KMS-11 (cell line): ENCODE data around the gene MNAT1.
A peak's percentile ranks its signal among the peaks of the same experiment; 100 is the strongest.
"Not testable (repeated sequence)": the region's sequence is repeated elsewhere in the genome, so short reads cannot be mapped to it uniquely, and the experiment has no call there.

Source experiments
- H2AFZ ChIP-seq: fragments of 200-600 bp; sonication (generic); 2 replicates; pipeline ENCODE4 v1.6.1; 2016; ENCODE audit warnings: antibody characterized with exemption, mixed run types, low read depth
- H3K27ac ChIP-seq: fragments of 200-600 bp; sonication (generic); 2 replicates; pipeline ENCODE4 v1.6.1; 2016; ENCODE audit warnings: mild to moderate bottlenecking, mixed run types
- H3K27me3 ChIP-seq: fragments of 200-600 bp; sonication (generic); 2 replicates; pipeline ENCODE4 v1.6.1; 2017; ENCODE audit warnings: mild to moderate bottlenecking, low read depth, mixed run types, moderate library complexity; ENCODE audit not compliant: insufficient read depth
- H3K36me3 ChIP-seq: fragments of 200-600 bp; sonication (generic); 2 replicates; pipeline ENCODE4 v1.6.1; 2017; ENCODE audit warnings: mild to moderate bottlenecking, mixed run types; ENCODE audit not compliant: insufficient read depth
- H3K4me1 ChIP-seq: fragments of 200-600 bp; sonication (generic); 2 replicates; pipeline ENCODE4 v1.6.1; 2016; ENCODE audit warnings: mild to moderate bottlenecking, low read depth, mixed run types; ENCODE audit not compliant: poor library complexity, severe bottlenecking
- H3K4me2 ChIP-seq: fragments of 200-600 bp; sonication (generic); 2 replicates; pipeline ENCODE4 v1.7.0; 2016; ENCODE audit warnings: mild to moderate bottlenecking, mixed run types
- H3K4me3 ChIP-seq: fragments of 200-600 bp; sonication (generic); IDR thresholded peaks from 2 replicates; pipeline ENCODE4 v1.6.1; 2017; ENCODE audit warnings: low read depth, low read length, mixed read lengths; ENCODE audit not compliant: insufficient read depth
- H3K79me2 ChIP-seq: fragments of 200-600 bp; sonication (generic); 2 replicates; pipeline ENCODE4 v1.6.1; 2016; ENCODE audit warnings: low read depth, mixed run types; ENCODE audit not compliant: insufficient read depth
- H3K9ac ChIP-seq: fragments of 200-600 bp; sonication (generic); 2 replicates; pipeline ENCODE4 v1.6.1; 2016; ENCODE audit warnings: mild to moderate bottlenecking, mixed run types
- H4K20me1 ChIP-seq: fragments of 200-600 bp; sonication (generic); 2 replicates; pipeline ENCODE4 v1.6.1; 2016; ENCODE audit warnings: mild to moderate bottlenecking, mixed run types; ENCODE audit not compliant: insufficient read depth
- TF ChIP-seq, protein P1 (sequence below): fragments of 200-600 bp; sonication (generic); conservative IDR thresholded peaks from 2 replicates; pipeline ENCODE4 v1.6.1; 2017; ENCODE audit warnings: low read depth, mild to moderate bottlenecking, antibody characterized with exemption, low read length, moderate library complexity, mixed read lengths

The MNAT1 gene

DNA sequence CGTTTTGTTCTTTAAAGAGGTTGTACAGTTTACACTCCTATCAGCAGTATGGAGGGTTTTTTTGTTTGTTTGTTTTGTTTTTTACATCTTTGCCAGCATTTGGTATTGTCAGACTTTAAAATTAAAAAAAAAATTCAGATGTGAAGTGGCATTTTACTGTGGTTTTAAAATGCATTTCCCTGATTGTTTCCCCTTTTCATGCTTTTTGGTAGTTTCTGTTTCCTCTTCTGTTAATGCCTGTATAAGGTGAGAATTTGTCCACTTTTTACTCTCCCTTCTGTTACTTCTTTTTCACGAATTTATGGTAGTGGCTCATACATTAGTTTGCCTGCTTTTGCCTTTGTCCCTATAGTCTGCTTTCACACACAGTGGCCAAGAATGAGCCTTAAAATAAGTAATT, 36.6 kb downstream of the MNAT1 start:
- no peaks in the 10 kb centered on the region for H3K79me2 ChIP-seq
- TF ChIP-seq, protein P1, sequence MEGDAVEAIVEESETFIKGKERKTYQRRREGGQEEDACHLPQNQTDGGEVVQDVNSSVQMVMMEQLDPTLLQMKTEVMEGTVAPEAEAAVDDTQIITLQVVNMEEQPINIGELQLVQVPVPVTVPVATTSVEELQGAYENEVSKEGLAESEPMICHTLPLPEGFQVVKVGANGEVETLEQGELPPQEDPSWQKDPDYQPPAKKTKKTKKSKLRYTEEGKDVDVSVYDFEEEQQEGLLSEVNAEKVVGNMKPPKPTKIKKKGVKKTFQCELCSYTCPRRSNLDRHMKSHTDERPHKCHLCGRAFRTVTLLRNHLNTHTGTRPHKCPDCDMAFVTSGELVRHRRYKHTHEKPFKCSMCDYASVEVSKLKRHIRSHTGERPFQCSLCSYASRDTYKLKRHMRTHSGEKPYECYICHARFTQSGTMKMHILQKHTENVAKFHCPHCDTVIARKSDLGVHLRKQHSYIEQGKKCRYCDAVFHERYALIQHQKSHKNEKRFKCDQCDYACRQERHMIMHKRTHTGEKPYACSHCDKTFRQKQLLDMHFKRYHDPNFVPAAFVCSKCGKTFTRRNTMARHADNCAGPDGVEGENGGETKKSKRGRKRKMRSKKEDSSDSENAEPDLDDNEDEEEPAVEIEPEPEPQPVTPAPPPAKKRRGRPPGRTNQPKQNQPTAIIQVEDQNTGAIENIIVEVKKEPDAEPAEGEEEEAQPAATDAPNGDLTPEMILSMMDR = no peak

DNA sequence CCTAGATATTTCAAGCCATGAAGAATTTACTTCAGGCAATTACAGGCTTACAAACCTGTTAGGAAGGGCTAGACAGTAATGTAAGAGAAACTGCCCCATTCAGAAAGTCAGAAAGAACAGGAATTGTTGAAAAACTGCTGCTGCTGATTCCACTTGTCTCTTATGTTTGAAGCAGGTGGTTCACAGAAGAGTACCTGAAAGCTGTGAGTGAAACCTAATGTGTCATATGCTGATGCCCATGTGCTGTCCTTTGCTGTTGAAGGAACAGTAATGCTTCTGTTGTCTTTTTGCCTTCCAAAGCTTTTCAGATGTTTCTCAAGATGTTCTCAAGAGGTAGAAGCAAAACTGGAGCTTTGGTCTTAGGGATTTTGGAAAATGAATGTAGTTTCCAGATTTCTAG, 39.0 kb downstream of the MNAT1 start:
- peak overlapping the region; percentile 13; the same call in 1 of the 2 replicates for H3K4me2 ChIP-seq
- H3K9ac ChIP-seq = no peak overlapping the region
- H3K79me2 ChIP-seq = no peaks in the 10 kb centered on the region
- H4K20me1 ChIP-seq = no peaks in the 10 kb centered on the region
- H3K4me1 ChIP-seq = peaks cover 29% of the 10 kb centered on the region
- H3K27ac ChIP-seq = no peak overlapping the region
- H3K4me3 ChIP-seq = no peak overlapping the region
- H2AFZ ChIP-seq = no peak overlapping the region
- H3K36me3 ChIP-seq = no peaks in the 10 kb centered on the region
- H3K27me3 ChIP-seq = no peaks in the 10 kb centered on the region
- TF ChIP-seq, protein P1 = no peak

More for the DNA sequence above, 36.6 kb downstream of the MNAT1 start:
- no peak overlapping the region for H3K9ac ChIP-seq
- H2AFZ ChIP-seq = no peak overlapping the region
- no peaks in the 10 kb centered on the region for H3K36me3 ChIP-seq
- H3K4me3 ChIP-seq = no peak overlapping the region
- no peak overlapping the region for H3K27ac ChIP-seq
- peaks cover 29% of the 10 kb centered on the region for H3K4me1 ChIP-seq
- no peaks in the 10 kb centered on the region for H4K20me1 ChIP-seq
- no peak overlapping the region for H3K4me2 ChIP-seq
- no peaks in the 10 kb centered on the region for H3K27me3 ChIP-seq

DNA sequence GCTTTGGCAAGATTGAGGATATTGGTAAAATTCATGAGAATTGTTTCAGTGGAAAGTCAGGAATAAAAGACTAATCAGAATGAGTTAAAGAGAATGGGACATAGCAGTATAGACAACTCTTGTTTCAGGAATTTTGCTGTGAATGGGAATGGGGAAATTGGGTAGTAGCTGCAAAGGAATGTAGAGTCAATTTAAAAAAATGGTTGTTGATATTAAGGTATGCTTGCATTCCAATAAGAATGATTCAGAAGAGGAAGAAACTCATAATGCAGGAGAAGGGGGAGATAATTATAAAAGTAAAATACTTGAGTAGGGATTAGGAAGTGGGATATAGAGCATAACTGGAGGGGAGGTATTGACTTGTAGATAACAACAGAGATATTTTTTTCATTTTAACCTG, 40.7 kb downstream of the MNAT1 start:
- H3K27me3 ChIP-seq = no peaks in the 10 kb centered on the region
- H2AFZ ChIP-seq = no peak overlapping the region
- H4K20me1 ChIP-seq = no peaks in the 10 kb centered on the region
- no peak overlapping the region for H3K27ac ChIP-seq
- TF ChIP-seq, protein P1 = no peak
- H3K4me3 ChIP-seq = no peak overlapping the region
- no peaks in the 10 kb centered on the region for H3K36me3 ChIP-seq
- no peaks in the 10 kb centered on the region for H3K79me2 ChIP-seq
- H3K4me2 ChIP-seq = no peak overlapping the region
- peaks cover 29% of the 10 kb centered on the region for H3K4me1 ChIP-seq
- no peak overlapping the region for H3K9ac ChIP-seq

DNA sequence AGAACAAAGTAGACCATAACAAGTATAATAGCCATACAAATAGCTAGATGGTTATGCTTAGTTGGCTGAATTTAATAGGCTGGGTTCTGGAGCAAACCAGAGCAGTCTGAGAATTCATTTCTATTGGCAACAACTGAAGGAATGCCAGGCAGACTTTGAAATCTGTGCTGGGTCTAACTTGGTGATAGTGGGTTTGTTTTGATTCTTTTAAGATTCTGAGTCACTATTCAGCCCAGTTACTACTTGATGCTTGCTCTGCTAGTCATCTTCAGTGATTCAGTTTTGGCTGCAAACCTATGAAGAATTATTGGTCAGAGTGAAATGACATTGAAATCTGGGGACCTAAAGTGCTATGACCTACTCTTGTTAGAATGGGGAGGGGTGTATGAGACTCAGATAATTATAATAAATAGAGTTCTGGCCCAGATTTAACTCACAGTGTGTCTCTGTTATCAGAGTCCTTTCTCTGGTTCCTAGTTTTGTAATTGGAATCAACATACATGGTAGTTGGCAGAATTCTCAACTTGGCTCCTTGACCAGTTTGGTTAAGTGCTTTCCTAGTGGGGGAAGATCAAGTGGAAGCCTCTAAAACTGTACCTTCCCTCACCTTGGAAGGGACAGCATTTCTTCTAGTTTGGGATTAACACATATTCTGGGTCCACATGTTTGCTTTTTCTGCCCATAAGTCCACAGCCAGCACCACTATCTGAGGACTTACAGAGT, 43.5 kb downstream of the MNAT1 start:
- H3K79me2 ChIP-seq = no peaks in the 10 kb centered on the region
- H3K4me1 ChIP-seq = peaks cover 14% of the 10 kb centered on the region
- no peaks in the 10 kb centered on the region for H3K36me3 ChIP-seq
- no peaks in the 10 kb centered on the region for H4K20me1 ChIP-seq
- no peak overlapping the region for H3K4me3 ChIP-seq
- no peak overlapping the region for H3K9ac ChIP-seq
- H3K27me3 ChIP-seq = no peaks in the 10 kb centered on the region
- H3K4me2 ChIP-seq = no peak overlapping the region
- no peak overlapping the region for H2AFZ ChIP-seq
- H3K27ac ChIP-seq = no peak overlapping the region
- TF ChIP-seq, protein P1 = no peak

DNA sequence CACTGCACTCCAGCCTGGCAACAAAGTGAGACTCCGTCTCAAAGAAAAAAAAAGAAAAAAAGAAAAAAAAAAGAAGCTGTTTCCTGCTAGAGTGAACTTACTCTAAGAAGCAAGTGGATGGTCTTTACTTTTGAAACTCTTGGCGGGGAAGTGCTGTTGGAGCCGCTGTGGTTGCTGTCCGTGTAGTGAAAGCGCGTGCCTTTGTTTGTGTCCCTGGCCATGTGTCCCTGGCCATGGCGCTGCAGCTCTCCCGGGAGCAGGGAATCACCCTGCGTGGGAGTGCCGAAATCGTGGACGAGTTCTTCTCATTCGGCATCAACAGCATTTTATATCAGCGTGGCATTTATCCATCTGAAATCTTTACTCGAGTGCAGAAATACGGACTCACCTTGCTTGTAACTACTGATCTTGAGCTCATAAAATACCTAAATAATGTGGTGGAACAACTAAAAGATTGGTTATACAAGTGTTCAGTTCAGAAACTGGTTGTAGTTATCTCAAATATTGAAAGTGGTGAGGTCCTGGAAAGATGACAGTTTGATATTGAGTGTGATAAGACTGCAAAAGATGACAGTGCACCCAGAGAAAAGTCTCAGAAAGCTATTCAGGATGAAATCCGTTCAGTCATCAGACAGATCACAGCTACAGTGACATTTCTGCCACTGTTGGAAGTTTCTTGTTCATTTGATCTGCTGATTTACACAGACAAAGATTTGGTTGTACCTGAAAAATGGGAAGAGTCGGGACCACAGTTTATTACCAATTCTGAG, 45.4 kb downstream of the MNAT1 start:
- not testable (repeated sequence) for H2AFZ ChIP-seq, H4K20me1 ChIP-seq, H3K4me1 ChIP-seq, H3K27me3 ChIP-seq, H3K4me3 ChIP-seq, H3K36me3 ChIP-seq, H3K79me2 ChIP-seq, H3K4me2 ChIP-seq, H3K27ac ChIP-seq, H3K9ac ChIP-seq

DNA sequence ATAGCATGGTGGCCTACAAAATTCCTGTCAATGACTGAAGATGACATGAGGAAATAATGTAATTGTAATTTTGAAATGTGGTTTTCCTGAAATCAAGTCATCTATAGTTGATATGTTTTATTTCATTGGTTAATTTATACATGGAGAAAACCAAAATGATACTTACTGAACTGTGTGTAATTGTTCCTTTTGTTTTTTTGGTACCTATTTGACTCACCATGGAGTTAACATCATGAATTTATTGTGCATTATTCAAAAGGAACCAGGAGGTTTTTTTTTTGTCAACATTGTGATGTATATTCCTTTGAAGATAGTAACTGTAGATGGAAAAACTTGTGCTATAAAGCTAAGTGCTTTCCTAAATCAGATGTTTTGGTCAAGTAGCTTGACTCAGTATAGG, 46.0 kb downstream of the MNAT1 start:
- not testable (repeated sequence) for H3K79me2 ChIP-seq, H2AFZ ChIP-seq, H3K4me1 ChIP-seq, H3K27ac ChIP-seq, H3K36me3 ChIP-seq, H3K4me2 ChIP-seq, H3K4me3 ChIP-seq, H3K27me3 ChIP-seq, H3K9ac ChIP-seq, H4K20me1 ChIP-seq
